Motor neuron (in vitro differentiated cells): ENCODE data around the gene CDK6. TPM values are rescaled to one million over a fixed set of nuclear protein-coding genes. Genes with fewer than 3 reads are reported as not detected.

ENCODE experiments used
- ATAC-seq, 8 experiments: fragments of 200-7000 bp; cut with Tn5 transposase; replicated peaks in 6 of 8; 2 replicates each; pipeline ENCODE4 v1.8.0; 2021; ENCODE audit warnings: mild to moderate bottlenecking in 8 of 8, moderate library complexity in 8 of 8
- H3K27ac ChIP-seq, 2 donors: fragments of 250-450 bp; sonication (Bioruptor Pico); 2 replicates each; pipeline ENCODE4 v1.9.0; 2021; ENCODE audit warnings: antibody characterized with exemption in 2 of 2, mild to moderate bottlenecking in 2 of 2, moderate library complexity in 1 of 2
- H3K4me1 ChIP-seq, 2 donors: fragments of 250-450 bp; sonication (Bioruptor Pico); replicated peaks in 1 of 2; 2 replicates each; pipeline ENCODE4 v1.6.1; 2021; ENCODE audit warnings: antibody characterized with exemption in 2 of 2, mild to moderate bottlenecking in 2 of 2, moderate library complexity in 1 of 2
- H3K4me3 ChIP-seq, 5 donors: fragments of 250-450 bp; sonication (Bioruptor Pico); 2 replicates each; pipeline ENCODE4 v1.9.0; 2021; ENCODE audit warnings: antibody characterized with exemption in 5 of 5, mild to moderate bottlenecking in 5 of 5, moderate library complexity in 4 of 5
- WGBS, 10 experiments: fragments of 450-650 bp; shearing (Covaris generic); methylation state at CpG; one replicate each; pipeline ENCODE4 v1.0.0; 2022; 5-methylcytosine and 5-hydroxymethylcytosine counted together
- in situ Hi-C, 9 experiments: fragments of 400-800 bp; cut with MboI; loops; one replicate each; pipeline ENCODE4 v1.15.0; 2021; ENCODE audit warnings: low sequenced_read_pairs in 9 of 9, low pct_unique_long_range_greater_than_20kb in 2 of 9; ENCODE audit not compliant: unreplicated experiment in 9 of 9
- total RNA-seq, 8 experiments: library from RNA; unstranded; fragments of 300-600 nt; gene quantifications; 2 replicates each; pipeline versions ENCODE4 v1.2.3 to v1.2.4, GENCODE V29; 2022

Gene CDK6
- total RNA-seq, 8 experiments from 2014 or later: 11.2 to 55.2 (median 25.7) TPM

DNA sequence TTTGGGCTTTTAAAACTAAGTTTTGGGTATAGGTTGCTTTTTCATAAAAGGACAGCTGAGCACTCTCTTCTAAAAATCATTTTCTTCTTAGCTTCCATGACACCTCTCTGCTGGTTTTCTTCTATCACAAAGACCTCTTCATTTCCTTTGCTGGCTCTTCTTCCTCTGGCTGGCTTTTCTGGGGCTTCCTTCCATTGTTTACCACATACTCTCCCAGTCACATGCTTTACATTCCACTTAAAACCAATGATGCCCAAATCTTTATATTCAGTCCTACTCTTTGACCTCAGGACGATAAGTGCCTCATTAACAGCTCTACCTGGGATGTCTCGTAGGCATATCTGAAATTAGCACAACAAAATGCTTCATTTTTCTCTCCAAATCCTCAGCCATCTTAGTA lies 273.0 kb downstream of the CDK6 start:
- 75 to 100% (median 94%) methylated on average over 1 to 2 of the region's 2 CpGs; no CpG with 5 or more reads in 2 of the 10 experiments for WGBS, 10 experiments
- Histone ChIP-seq H3K4me1 (no peaks in the 10 kb centered on the region), H3K27ac (no peak overlapping the region), H3K4me3 (no peak overlapping the region)
- no peak for ATAC-seq
- in situ Hi-C loops: no loop called here

DNA sequence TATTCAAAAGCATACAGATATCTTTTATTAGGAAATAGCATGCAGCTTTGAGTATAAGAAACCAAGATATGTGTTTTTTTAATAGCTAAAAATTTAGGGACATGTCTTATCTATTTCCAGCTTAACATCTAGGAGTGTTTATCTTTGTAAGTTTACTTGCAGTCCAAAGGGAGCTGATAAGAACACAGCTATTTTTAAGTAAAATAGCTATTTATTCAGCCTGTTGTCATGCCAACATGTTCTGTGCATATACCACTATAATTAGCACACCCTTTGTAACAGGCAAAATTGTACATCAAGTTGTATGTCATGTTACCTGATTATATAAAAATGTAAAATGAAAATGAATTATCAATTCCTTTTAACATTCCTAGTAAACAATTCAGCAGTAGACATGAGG lies 275.8 kb downstream of the CDK6 start:
- H3K27ac ChIP-seq: no peak overlapping the region
- H3K4me3 ChIP-seq: no peak overlapping the region
- no peak for ATAC-seq
- no peaks in the 10 kb centered on the region for H3K4me1 ChIP-seq
- in situ Hi-C loops: no loop called here

DNA sequence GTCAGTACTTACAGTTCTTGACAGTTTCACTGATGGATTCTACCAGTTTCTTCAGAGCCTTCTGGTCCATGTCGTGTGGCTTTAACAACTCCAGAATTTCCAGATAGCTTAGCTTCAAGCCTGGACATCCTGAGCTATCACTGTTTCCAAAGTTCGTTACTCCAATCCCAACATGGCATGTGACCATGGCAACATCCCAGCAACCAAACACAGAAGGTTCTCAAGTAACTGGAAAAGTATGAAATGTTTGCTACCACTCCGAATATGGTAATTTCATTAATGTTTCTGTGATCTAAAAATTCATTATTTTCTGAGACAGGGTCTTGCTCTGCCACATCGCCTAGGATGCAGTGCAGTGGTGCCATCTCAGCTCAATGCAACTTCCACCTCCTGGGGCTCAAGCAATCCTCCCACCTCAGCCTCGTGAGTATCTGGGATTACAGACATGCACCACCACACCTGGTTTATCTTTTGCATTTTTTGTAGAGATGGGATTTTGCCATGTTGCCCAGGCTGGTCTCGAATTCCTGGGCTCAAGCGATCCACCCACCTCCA lies 278.5 kb downstream of the CDK6 start:
- in situ Hi-C loops: no loop called here

DNA sequence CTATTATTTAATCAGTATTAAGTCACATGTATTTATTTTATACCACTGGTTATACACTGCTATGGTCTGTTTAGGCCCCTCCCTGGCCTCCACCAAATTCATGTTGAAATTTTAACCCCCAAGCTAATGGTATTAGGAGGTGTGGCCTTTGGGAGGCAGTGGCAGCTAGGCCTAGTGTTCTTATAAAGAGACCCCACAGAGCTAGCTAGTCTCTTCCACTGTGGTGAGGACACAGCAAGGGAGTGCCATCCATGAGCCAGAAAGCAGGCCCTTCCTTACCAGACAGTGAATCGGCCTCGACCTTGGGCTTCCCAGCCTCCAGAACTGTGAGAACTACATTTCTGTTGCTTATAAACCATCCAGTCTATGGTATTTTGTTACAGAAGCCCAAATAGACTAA lies 279.1 kb downstream of the CDK6 start:
- no peak overlapping the region for H3K27ac ChIP-seq
- H3K4me3 ChIP-seq: no peak overlapping the region
- ATAC-seq: no peak
- in situ Hi-C loops: no loop called here
- H3K4me1 ChIP-seq: no peaks in the 10 kb centered on the region
- WGBS, 10 experiments: 83 to 95% (median 86%) methylated on average over 1 to 2 of the region's 2 CpGs; no CpG with 5 or more reads in 7 of the 10 experiments

More for the DNA sequence above, 278.5 kb downstream of the CDK6 start:
- Histone ChIP-seq H3K27ac (no peak overlapping the region), H3K4me3 (no peak overlapping the region), H3K4me1 (no peaks in the 10 kb centered on the region)
- WGBS, 10 experiments: 60 to 100% (median 89%) methylated on average over 1 to 6 of the region's 7 CpGs; no CpG with 5 or more reads in 1 of the 10 experiments
- peak in 1 of 8 experiments; percentile 25 for ATAC-seq

Other genes starting within 250 kb of the CDK6 start
- 10 to 100 TPM; 19.6 to 45.1 (median 30.4) TPM for gene FAM133B, start 246.2 kb downstream of the CDK6 start, total RNA-seq